HEK293 (cell line): Measurements from ENCODE around the gene TMEM151B.
A peak's percentile ranks its signal among the peaks of the same experiment; 100 is the strongest.

Experiments
- AEBP2 ChIP-seq: fragments of 450-650 bp; formaldehyde crosslinking; IDR thresholded peaks from 2 replicates; pipeline ENCODE4 v1.5.1; 2016; ENCODE audit warnings: missing biosample characterization, missing genetic modification characterization, borderline replicate concordance
- BCL11B ChIP-seq: fragments of 450-650 bp; formaldehyde crosslinking; IDR thresholded peaks from 2 replicates; pipeline ENCODE4 v1.5.1; 2016; ENCODE audit warnings: low read depth, missing biosample characterization, missing genetic modification characterization
- EGR2 ChIP-seq: fragments of 450-650 bp; formaldehyde crosslinking; IDR thresholded peaks from 2 replicates; pipeline ENCODE4 v1.5.1; 2016; ENCODE audit warnings: low read depth, missing biosample characterization, missing genetic modification characterization
- GFI1B ChIP-seq: fragments of 450-650 bp; formaldehyde crosslinking; IDR thresholded peaks from 2 replicates; pipeline ENCODE4 v1.5.1; 2016; ENCODE audit warnings: missing biosample characterization, missing genetic modification characterization
- KLF8 ChIP-seq: fragments of 450-650 bp; formaldehyde crosslinking; IDR thresholded peaks from 2 replicates; pipeline ENCODE4 v1.5.1; 2016; ENCODE audit warnings: missing biosample characterization, missing genetic modification characterization
- KLF9 ChIP-seq: fragments of 450-650 bp; formaldehyde crosslinking; IDR thresholded peaks from 2 replicates; pipeline ENCODE4 v1.5.1; 2016; ENCODE audit warnings: missing biosample characterization, missing genetic modification characterization, low read depth
- OVOL3 ChIP-seq: fragments of 450-650 bp; formaldehyde crosslinking; IDR thresholded peaks from 2 replicates; pipeline ENCODE4 v1.5.1; 2016; ENCODE audit warnings: missing biosample characterization, missing genetic modification characterization
- SP2 ChIP-seq: fragments of 450-650 bp; formaldehyde crosslinking; IDR thresholded peaks from 2 replicates; pipeline ENCODE4 v1.5.1; 2016; ENCODE audit warnings: missing biosample characterization, missing genetic modification characterization
- SP3 ChIP-seq: fragments of 450-650 bp; formaldehyde crosslinking; IDR thresholded peaks from 2 replicates; pipeline ENCODE4 v1.5.1; 2016; ENCODE audit warnings: missing biosample characterization, missing genetic modification characterization
- YY1 ChIP-seq: fragments of 450-650 bp; formaldehyde crosslinking; IDR thresholded peaks from 2 replicates; pipeline ENCODE4 v1.5.1; 2018; ENCODE audit warnings: missing biosample characterization, missing genetic modification characterization
- ZBTB11 ChIP-seq: fragments of 450-650 bp; formaldehyde crosslinking; conservative IDR thresholded peaks from 2 replicates; pipeline ENCODE4 v1.5.1; 2016; ENCODE audit warnings: low read depth, missing biosample characterization, missing genetic modification characterization
- ZBTB20 ChIP-seq: fragments of 450-650 bp; formaldehyde crosslinking; IDR thresholded peaks from 2 replicates; pipeline ENCODE4 v1.5.1; 2016; ENCODE audit warnings: missing biosample characterization, missing genetic modification characterization
- ZFHX2 ChIP-seq: fragments of 450-650 bp; formaldehyde crosslinking; conservative IDR thresholded peaks from 2 replicates; pipeline ENCODE4 v1.5.1; 2016; ENCODE audit warnings: missing biosample characterization, missing genetic modification characterization
- ZNF132 ChIP-seq: fragments of 450-650 bp; formaldehyde crosslinking; IDR thresholded peaks from 2 replicates; pipeline ENCODE4 v1.5.1; 2017; ENCODE audit warnings: missing biosample characterization, missing genetic modification characterization, borderline replicate concordance
- ZNF184 ChIP-seq: fragments of 450-650 bp; IDR thresholded peaks from 2 replicates; pipeline ENCODE4 v1.5.1; 2018; ENCODE audit warnings: missing biosample characterization, mild to moderate bottlenecking, missing genetic modification characterization
- ZNF335 ChIP-seq: fragments of 450-650 bp; formaldehyde crosslinking; conservative IDR thresholded peaks from 2 replicates; pipeline ENCODE4 v1.5.1; 2016; ENCODE audit warnings: missing biosample characterization, missing genetic modification characterization
- ZNF600 ChIP-seq: fragments of 450-650 bp; formaldehyde crosslinking; IDR thresholded peaks from 2 replicates; pipeline ENCODE4 v1.5.1; 2016; ENCODE audit warnings: missing biosample characterization, missing genetic modification characterization
- ZNF654 ChIP-seq: fragments of 450-650 bp; formaldehyde crosslinking; IDR thresholded peaks from 2 replicates; pipeline ENCODE4 v1.5.1; 2016; ENCODE audit warnings: low read depth, missing biosample characterization, missing genetic modification characterization
- ZNF677 ChIP-seq: fragments of 450-650 bp; IDR thresholded peaks from 2 replicates; pipeline ENCODE4 v1.5.0; 2018; ENCODE audit warnings: missing biosample characterization, mild to moderate bottlenecking, missing genetic modification characterization, moderate library complexity
- ZNF747 ChIP-seq: fragments of 450-650 bp; formaldehyde crosslinking; IDR thresholded peaks from 2 replicates; pipeline ENCODE4 v1.5.1; 2016; ENCODE audit warnings: missing biosample characterization, missing genetic modification characterization
- ZNF777 ChIP-seq: fragments of 450-650 bp; formaldehyde crosslinking; IDR thresholded peaks from 2 replicates; pipeline ENCODE4 v1.5.1; 2017; ENCODE audit warnings: missing biosample characterization, missing genetic modification characterization, borderline replicate concordance
- TF ChIP-seq, protein P1 (sequence below): fragments of 450-650 bp; formaldehyde crosslinking; IDR thresholded peaks from 2 replicates; pipeline ENCODE4 v1.5.1; 2016; ENCODE audit warnings: missing biosample characterization, missing genetic modification characterization
- TF ChIP-seq, protein P2 (sequence below): fragments of 450-650 bp; formaldehyde crosslinking; IDR thresholded peaks from 2 replicates; pipeline ENCODE4 v1.5.1; 2016; ENCODE audit warnings: missing biosample characterization, missing genetic modification characterization
- TF ChIP-seq, protein P3 (sequence below): fragments of 450-650 bp; formaldehyde crosslinking; IDR thresholded peaks from 2 replicates; pipeline ENCODE4 v1.5.1; 2016; ENCODE audit warnings: missing biosample characterization, missing genetic modification characterization
- TF ChIP-seq, protein P4 (sequence below): fragments of 450-650 bp; formaldehyde crosslinking; IDR thresholded peaks from 2 replicates; pipeline ENCODE4 v1.5.1; 2016; ENCODE audit warnings: missing biosample characterization, missing genetic modification characterization
- TF ChIP-seq, protein P5 (sequence below): fragments of 450-650 bp; formaldehyde crosslinking; optimal IDR thresholded peaks from 2 replicates; pipeline ENCODE3; 2016; ENCODE audit warnings: missing biosample characterization, mild to moderate bottlenecking, missing genetic modification characterization

Gene TMEM151B

GRCh38 chr6:44265007-44265721, 5.1 kb upstream of the TMEM151B start, which contains the start of gene NFKBIE (continued):
- TF ChIP-seq YY1 (0 out of 2 replicates have a peak, but pooled peaks have one; percentile 28), ZNF777 (peak; percentile 66; the same call in 1 of the 2 replicates), ZNF654 (peak; percentile 30; the same call in 1 of the 2 replicates), ZBTB11 (tag by site-specific recombination) (peak; percentile 46; the same call in 1 of the 2 replicates), ZNF184 (tag by site-specific recombination) (0 out of 2 replicates have a peak, but pooled peaks have one; percentile 42), ZNF132 (tag by site-specific recombination) (no peak), KLF8 (tag by site-specific recombination) (peak; percentile 52; the same call in 1 of the 2 replicates), ZFHX2 (tag by site-specific recombination) (peak; percentile 38; the same call in 1 of the 2 replicates), ZNF677 (tag by site-specific recombination) (0 out of 2 replicates have a peak, but pooled peaks have one; percentile 44), SP2 (tag by site-specific recombination) (peak; percentile 83), BCL11B (tag by site-specific recombination) (0 out of 2 replicates have a peak, but pooled peaks have one; percentile 55), OVOL3 (tag by site-specific recombination) (no peak), AEBP2 (tag by site-specific recombination) (no peak), KLF9 (peak; percentile 85), ZNF335 (tag by site-specific recombination) (peak; percentile 71; the same call in 1 of the 2 replicates), EGR2 (tag by site-specific recombination) (peak; percentile 59), SP3 (tag by site-specific recombination) (peak; percentile 81), GFI1B (tag by site-specific recombination) (no peak), ZNF747 (no peak), ZBTB20 (tag by site-specific recombination) (no peak), ZNF600 (tag by site-specific recombination) (peak; percentile 76)
- TF ChIP-seq, protein P1, sequence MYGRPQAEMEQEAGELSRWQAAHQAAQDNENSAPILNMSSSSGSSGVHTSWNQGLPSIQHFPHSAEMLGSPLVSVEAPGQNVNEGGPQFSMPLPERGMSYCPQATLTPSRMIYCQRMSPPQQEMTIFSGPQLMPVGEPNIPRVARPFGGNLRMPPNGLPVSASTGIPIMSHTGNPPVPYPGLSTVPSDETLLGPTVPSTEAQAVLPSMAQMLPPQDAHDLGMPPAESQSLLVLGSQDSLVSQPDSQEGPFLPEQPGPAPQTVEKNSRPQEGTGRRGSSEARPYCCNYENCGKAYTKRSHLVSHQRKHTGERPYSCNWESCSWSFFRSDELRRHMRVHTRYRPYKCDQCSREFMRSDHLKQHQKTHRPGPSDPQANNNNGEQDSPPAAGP = peak; percentile 4; the same call in 1 of the 2 replicates
- TF ChIP-seq, protein P2, sequence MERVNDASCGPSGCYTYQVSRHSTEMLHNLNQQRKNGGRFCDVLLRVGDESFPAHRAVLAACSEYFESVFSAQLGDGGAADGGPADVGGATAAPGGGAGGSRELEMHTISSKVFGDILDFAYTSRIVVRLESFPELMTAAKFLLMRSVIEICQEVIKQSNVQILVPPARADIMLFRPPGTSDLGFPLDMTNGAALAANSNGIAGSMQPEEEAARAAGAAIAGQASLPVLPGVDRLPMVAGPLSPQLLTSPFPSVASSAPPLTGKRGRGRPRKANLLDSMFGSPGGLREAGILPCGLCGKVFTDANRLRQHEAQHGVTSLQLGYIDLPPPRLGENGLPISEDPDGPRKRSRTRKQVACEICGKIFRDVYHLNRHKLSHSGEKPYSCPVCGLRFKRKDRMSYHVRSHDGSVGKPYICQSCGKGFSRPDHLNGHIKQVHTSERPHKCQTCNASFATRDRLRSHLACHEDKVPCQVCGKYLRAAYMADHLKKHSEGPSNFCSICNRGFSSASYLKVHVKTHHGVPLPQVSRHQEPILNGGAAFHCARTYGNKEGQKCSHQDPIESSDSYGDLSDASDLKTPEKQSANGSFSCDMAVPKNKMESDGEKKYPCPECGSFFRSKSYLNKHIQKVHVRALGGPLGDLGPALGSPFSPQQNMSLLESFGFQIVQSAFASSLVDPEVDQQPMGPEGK (tag by site-specific recombination) = peak; percentile 88
- TF ChIP-seq, protein P3, sequence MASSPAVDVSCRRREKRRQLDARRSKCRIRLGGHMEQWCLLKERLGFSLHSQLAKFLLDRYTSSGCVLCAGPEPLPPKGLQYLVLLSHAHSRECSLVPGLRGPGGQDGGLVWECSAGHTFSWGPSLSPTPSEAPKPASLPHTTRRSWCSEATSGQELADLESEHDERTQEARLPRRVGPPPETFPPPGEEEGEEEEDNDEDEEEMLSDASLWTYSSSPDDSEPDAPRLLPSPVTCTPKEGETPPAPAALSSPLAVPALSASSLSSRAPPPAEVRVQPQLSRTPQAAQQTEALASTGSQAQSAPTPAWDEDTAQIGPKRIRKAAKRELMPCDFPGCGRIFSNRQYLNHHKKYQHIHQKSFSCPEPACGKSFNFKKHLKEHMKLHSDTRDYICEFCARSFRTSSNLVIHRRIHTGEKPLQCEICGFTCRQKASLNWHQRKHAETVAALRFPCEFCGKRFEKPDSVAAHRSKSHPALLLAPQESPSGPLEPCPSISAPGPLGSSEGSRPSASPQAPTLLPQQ (tag by site-specific recombination) = peak; percentile 44; the same call in 1 of the 2 replicates
- TF ChIP-seq, protein P4, sequence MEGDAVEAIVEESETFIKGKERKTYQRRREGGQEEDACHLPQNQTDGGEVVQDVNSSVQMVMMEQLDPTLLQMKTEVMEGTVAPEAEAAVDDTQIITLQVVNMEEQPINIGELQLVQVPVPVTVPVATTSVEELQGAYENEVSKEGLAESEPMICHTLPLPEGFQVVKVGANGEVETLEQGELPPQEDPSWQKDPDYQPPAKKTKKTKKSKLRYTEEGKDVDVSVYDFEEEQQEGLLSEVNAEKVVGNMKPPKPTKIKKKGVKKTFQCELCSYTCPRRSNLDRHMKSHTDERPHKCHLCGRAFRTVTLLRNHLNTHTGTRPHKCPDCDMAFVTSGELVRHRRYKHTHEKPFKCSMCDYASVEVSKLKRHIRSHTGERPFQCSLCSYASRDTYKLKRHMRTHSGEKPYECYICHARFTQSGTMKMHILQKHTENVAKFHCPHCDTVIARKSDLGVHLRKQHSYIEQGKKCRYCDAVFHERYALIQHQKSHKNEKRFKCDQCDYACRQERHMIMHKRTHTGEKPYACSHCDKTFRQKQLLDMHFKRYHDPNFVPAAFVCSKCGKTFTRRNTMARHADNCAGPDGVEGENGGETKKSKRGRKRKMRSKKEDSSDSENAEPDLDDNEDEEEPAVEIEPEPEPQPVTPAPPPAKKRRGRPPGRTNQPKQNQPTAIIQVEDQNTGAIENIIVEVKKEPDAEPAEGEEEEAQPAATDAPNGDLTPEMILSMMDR (tag by site-specific recombination) = peak; percentile 98
- TF ChIP-seq, protein P5, sequence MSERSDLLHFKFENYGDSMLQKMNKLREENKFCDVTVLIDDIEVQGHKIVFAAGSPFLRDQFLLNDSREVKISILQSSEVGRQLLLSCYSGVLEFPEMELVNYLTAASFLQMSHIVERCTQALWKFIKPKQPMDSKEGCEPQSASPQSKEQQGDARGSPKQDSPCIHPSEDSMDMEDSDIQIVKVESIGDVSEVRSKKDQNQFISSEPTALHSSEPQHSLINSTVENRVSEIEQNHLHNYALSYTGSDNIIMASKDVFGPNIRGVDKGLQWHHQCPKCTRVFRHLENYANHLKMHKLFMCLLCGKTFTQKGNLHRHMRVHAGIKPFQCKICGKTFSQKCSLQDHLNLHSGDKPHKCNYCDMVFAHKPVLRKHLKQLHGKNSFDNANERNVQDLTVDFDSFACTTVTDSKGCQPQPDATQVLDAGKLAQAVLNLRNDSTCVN (tag by site-specific recombination) = peak; percentile 62
